B cell (primary cell): Measurements from ENCODE around the gene ARHGAP33. TPM values are rescaled to one million over a fixed set of nuclear protein-coding genes. Genes with fewer than 3 reads are reported as not detected.

Experiments
- ATAC-seq: fragments of 200-7000 bp; cut with Tn5 transposase; one replicate; pipeline ENCODE4 v1.10.0; 2021; ENCODE audit warnings: low read depth, mild to moderate bottlenecking, moderate number of reproducible peaks, moderate library complexity
- CTCF ChIA-PET: fragments of 350-600 bp; sonication (Branson Sonifier 250); formaldehyde crosslinking; loops from one replicate; lab custom pipeline; 2021; ENCODE audit warnings: antibody characterized with exemption, inconsistent platforms; lab: Charles Lee
- POLR2A ChIA-PET: fragments of 350-600 bp; sonication (Branson Sonifier 250); formaldehyde crosslinking; loops from one replicate; lab custom pipeline; 2021; ENCODE audit warnings: antibody characterized with exemption; lab: Charles Lee
- DNase-seq: peaks from one replicate; pipeline ENCODE4 v3.0.0; 2013
- H2AFZ ChIP-seq: 2 replicates; pipeline ENCODE4 v1.6.1; 2012; ENCODE audit warnings: mild to moderate bottlenecking, low read depth, low read length; ENCODE audit not compliant: insufficient read depth, poor library complexity, severe bottlenecking
- H3K27ac ChIP-seq, 2 donors: 1 replicate in 1 of 2; 2 replicates in 1 of 2; pipeline ENCODE4 v1.5.1; 2012 to 2013; ENCODE audit warnings: low read length in 2 of 2, mild to moderate bottlenecking in 2 of 2, moderate library complexity in 1 of 2
- H3K27me3 ChIP-seq, 4 experiments: fragments of 200-600 bp in 1 of 4; sonication (generic) in 1 of 4; replicated peaks in 1 of 4; 1 replicate in 2 of 4; 2 replicates in 2 of 4; pipeline versions ENCODE4 v1.6.1 to v1.7.0; 2013 to 2016; ENCODE audit warnings: low read length in 3 of 4, mild to moderate bottlenecking in 2 of 4, mixed read lengths in 1 of 4, moderate library complexity in 1 of 4; ENCODE audit not compliant: insufficient read depth in 4 of 4, control insufficient read depth in 3 of 4; ENCODE audit errors: control extremely low read depth in 1 of 4
- H3K36me3 ChIP-seq, 2 experiments: replicated peaks in 1 of 2; 1 replicate in 1 of 2; 2 replicates in 1 of 2; pipeline versions ENCODE4 v1.6.1 to v1.7.1; 2013; ENCODE audit warnings: low read length in 1 of 2; ENCODE audit not compliant: insufficient read depth in 2 of 2, control insufficient read depth in 1 of 2; ENCODE audit errors: control extremely low read depth in 1 of 2, extremely low read depth in 1 of 2
- H3K4me1 ChIP-seq, 2 donors: fragments of 200-600 bp in 1 of 2; sonication (generic) in 1 of 2; 1 replicate in 1 of 2; 2 replicates in 1 of 2; pipeline versions ENCODE4 v1.5.1 to v1.6.1; 2013 to 2017; ENCODE audit warnings: low read length in 2 of 2; ENCODE audit not compliant: control insufficient read depth in 2 of 2, insufficient read depth in 2 of 2
- H3K4me2 ChIP-seq: replicated peaks from 2 replicates; pipeline ENCODE3; 2012; ENCODE audit warnings: mild to moderate bottlenecking, low read depth, low read length; ENCODE audit not compliant: poor library complexity, severe bottlenecking
- H3K4me3 ChIP-seq, 5 experiments: fragments of 200-600 bp in 1 of 5; sonication (generic) in 1 of 5; 1 replicate in 3 of 5; 2 replicates in 2 of 5; pipeline versions ENCODE4 v1.5.1 to v1.7.0; 2011 to 2016; ENCODE audit warnings: low read length in 4 of 5, mild to moderate bottlenecking in 4 of 5, low read depth in 2 of 5, control low read depth in 1 of 5, moderate library complexity in 1 of 5; ENCODE audit not compliant: insufficient read depth in 1 of 5; ENCODE audit errors: control extremely low read depth in 1 of 5, extremely low read depth in 1 of 5
- H3K79me2 ChIP-seq: fragments of 200-600 bp; sonication (generic); one replicate; pipeline ENCODE4 v1.6.0; 2016; ENCODE audit warnings: low read length; ENCODE audit not compliant: control insufficient read depth, insufficient read depth
- H3K9ac ChIP-seq: fragments of 200-600 bp; sonication (generic); 2 replicates; pipeline ENCODE4 v1.6.1; 2017; ENCODE audit warnings: mild to moderate bottlenecking, low read length, moderate library complexity
- H3K9me3 ChIP-seq, 3 donors: one replicate each; pipeline versions ENCODE4 v1.6.1 to v1.7.1; 2013; ENCODE audit warnings: low read length in 2 of 3; ENCODE audit not compliant: control insufficient read depth in 2 of 3, insufficient read depth in 1 of 3; ENCODE audit errors: control extremely low read depth in 1 of 3
- H4K20me1 ChIP-seq: 2 replicates; pipeline ENCODE4 v1.6.0; 2012; ENCODE audit warnings: mild to moderate bottlenecking, low read length; ENCODE audit not compliant: insufficient read depth, control insufficient read depth, poor library complexity, severe bottlenecking
- H3K27ac Mint-ChIP-seq: one replicate; pipeline ENCODE4 v1.8.0; 2021; ENCODE audit warnings: mixed read lengths
- H3K27me3 Mint-ChIP-seq: one replicate; pipeline ENCODE4 v1.8.0; 2021; ENCODE audit warnings: mixed read lengths
- H3K4me1 Mint-ChIP-seq: one replicate; pipeline ENCODE4 v1.8.0; 2021; ENCODE audit warnings: mixed read lengths
- H3K4me3 Mint-ChIP-seq: one replicate; pipeline ENCODE4 v1.8.0; 2021; ENCODE audit warnings: mixed read lengths
- H3K9me3 Mint-ChIP-seq: one replicate; pipeline ENCODE4 v1.8.0; 2022; ENCODE audit warnings: mixed read lengths; ENCODE audit not compliant: insufficient read depth
- CTCF ChIP-seq: fragments of 200-600 bp; IDR thresholded peaks from one replicate; pipeline ENCODE4 v1.8.0; 2022; ENCODE audit warnings: antibody characterized with exemption, mild to moderate bottlenecking
- EZH2 ChIP-seq: IDR thresholded peaks from 2 replicates; pipeline ENCODE4 v1.6.1; 2012; ENCODE audit warnings: borderline replicate concordance, low read depth, mild to moderate bottlenecking, moderate library complexity, low read length; ENCODE audit not compliant: insufficient read depth, poor library complexity, severe bottlenecking
- WGBS: methylation state at CpG from one replicate; pipeline ENCODE4 v1.1.5; 2013; ENCODE audit warnings: missing lambda C conversion rate; ENCODE audit not compliant: insufficient coverage; 5-methylcytosine and 5-hydroxymethylcytosine counted together
- intact Hi-C: fragments of 100-400 bp; cut with micrococcal nuclease; formaldehyde crosslinking; loops from one replicate; pipeline ENCODE4 v1.10.0; 2022
- polyA plus RNA-seq: library from polyadenylated mRNA; depleted of rRNA; stranded (reverse); fragments of >200 nt; gene quantifications from 2 replicates; pipeline ENCODE4 v1.2.3, GENCODE V29; 2012
- total RNA-seq, 2 donors: library from RNA; stranded (reverse); fragments of 120-200 nt in 1 of 2; gene quantifications; 1 replicate in 1 of 2; 2 replicates in 1 of 2; pipeline versions ENCODE4 v1.2.3 to v1.2.4, GENCODE V29; 2013 to 2022

The ARHGAP33 gene
- total and polyA plus RNA-seq, 2 donors (not counting 1 experiment from before 2014, with no cell fraction given) = 18.2 to 27.8 TPM

- H3K4me1 Mint-ChIP-seq = no peaks in the 10 kb centered on the region
- ATAC-seq (no peak), DNase-seq (no peak)
- WGBS = 85% methylated on average over 16 of the region's 18 CpGs
- ChIA-PET CTCF (no interaction called here), POLR2A (no interaction called here)
- no peak overlapping the region for H3K27ac Mint-ChIP-seq
- H3K4me3 Mint-ChIP-seq = no peak overlapping the region
- no peak overlapping the region for H3K4me2 ChIP-seq
- H3K36me3 ChIP-seq = no peaks in the 10 kb centered on the region
- intact Hi-C loops = no loop called here
- TF ChIP-seq CTCF (no peak), EZH2 (no peak)
- H2AFZ ChIP-seq = no peak overlapping the region
- no peak overlapping the region for H3K4me3 ChIP-seq
- H3K27ac ChIP-seq = no peak overlapping the region
- peaks cover 0 to 2% (median 0%) of the 10 kb centered on the region in 4 experiments for H3K27me3 ChIP-seq
- H3K9ac ChIP-seq = no peak overlapping the region
- no peaks in the 10 kb centered on the region for H3K79me2 ChIP-seq
- H3K9me3 Mint-ChIP-seq = no peaks in the 10 kb centered on the region
- peaks cover 20% of the 10 kb centered on the region for H3K27me3 Mint-ChIP-seq
- H4K20me1 ChIP-seq = no peaks in the 10 kb centered on the region
- H3K9me3 ChIP-seq = peaks cover 0 to 2% (median 0%) of the 10 kb centered on the region in 3 donors
- no peaks in the 10 kb centered on the region for H3K4me1 ChIP-seq
Measured at GRCh38 chr19:35811317-35812219, 36.2 kb downstream of the ARHGAP33 start.
